SK-N-SH treated with all-trans-retinoic acid at 6 μM for 48 hours (cell line): Measurements from ENCODE around the gene RIIAD1.

Source experiments
- BACH2 ChIP-seq: fragments of 250-450 bp; sonication (Bioruptor Pico); IDR thresholded peaks from 2 replicates; pipeline ENCODE4 v1.9.0; 2021; ENCODE audit warnings: mild to moderate bottlenecking, borderline replicate concordance
- GLIS3 ChIP-seq: fragments of 250-450 bp; sonication (Bioruptor Pico); IDR thresholded peaks from 2 replicates; pipeline ENCODE4 v1.5.0; 2020; ENCODE audit warnings: mild to moderate bottlenecking, moderate library complexity
- ISL1 ChIP-seq: fragments of 250-450 bp; sonication (Bioruptor Pico); IDR thresholded peaks from 2 replicates; pipeline ENCODE4 v2.1.2; 2022; ENCODE audit warnings: mild to moderate bottlenecking, moderate library complexity
- OSR1 ChIP-seq: fragments of 250-450 bp; sonication (Bioruptor Pico); IDR thresholded peaks from 2 replicates; pipeline ENCODE4 v1.8.0; 2022; ENCODE audit warnings: moderate library complexity, mild to moderate bottlenecking, inconsistent platforms
- PATZ1 ChIP-seq: fragments of 250-450 bp; sonication (Bioruptor Pico); IDR thresholded peaks from 2 replicates; pipeline ENCODE4 v1.8.0; 2020; ENCODE audit warnings: mild to moderate bottlenecking, moderate library complexity, borderline replicate concordance
- TOX ChIP-seq: fragments of 250-450 bp; sonication (Bioruptor Pico); IDR thresholded peaks from 2 replicates; pipeline ENCODE4 v1.8.0; 2021; ENCODE audit warnings: mild to moderate bottlenecking, moderate library complexity, borderline replicate concordance
- ZFP3 ChIP-seq: fragments of 250-450 bp; sonication (Bioruptor Pico); IDR thresholded peaks from 2 replicates; pipeline ENCODE4 v1.5.0; 2020; ENCODE audit warnings: mild to moderate bottlenecking, moderate library complexity
- ZFP30 ChIP-seq: fragments of 450-650 bp; formaldehyde crosslinking; IDR thresholded peaks from 2 replicates; pipeline ENCODE4 v1.5.0; 2022; ENCODE audit warnings: mild to moderate bottlenecking, moderate library complexity

- TF ChIP-seq BACH2 (CRISPR knock-in tag) (no peak), ZFP3 (CRISPR knock-in tag) (no peak), OSR1 (no peak), PATZ1 (no peak), TOX (CRISPR knock-in tag) (no peak), ZFP30 (CRISPR knock-in tag) (no peak), GLIS3 (CRISPR knock-in tag) (no peak), ISL1 (no peak)
These were observed 17.1 kb upstream of the RIIAD1 start for GRCh38 chr1:151704246-151704645.
